GM18517 (cell line): ENCODE results near the gene PCDH9.

Source experiments
- ATAC-seq: cut with Tn5 transposase; IDR thresholded peaks from one replicate; pipeline ENCODE4 v1.9.1; 2021; ENCODE audit warnings: mild to moderate bottlenecking, moderate library complexity; ENCODE audit not compliant: unreplicated experiment

The PCDH9 gene

GRCh38 chr13:67167420-67167819 lies 62.7 kb downstream of the PCDH9 start:
- ATAC-seq: no peak

DNA sequence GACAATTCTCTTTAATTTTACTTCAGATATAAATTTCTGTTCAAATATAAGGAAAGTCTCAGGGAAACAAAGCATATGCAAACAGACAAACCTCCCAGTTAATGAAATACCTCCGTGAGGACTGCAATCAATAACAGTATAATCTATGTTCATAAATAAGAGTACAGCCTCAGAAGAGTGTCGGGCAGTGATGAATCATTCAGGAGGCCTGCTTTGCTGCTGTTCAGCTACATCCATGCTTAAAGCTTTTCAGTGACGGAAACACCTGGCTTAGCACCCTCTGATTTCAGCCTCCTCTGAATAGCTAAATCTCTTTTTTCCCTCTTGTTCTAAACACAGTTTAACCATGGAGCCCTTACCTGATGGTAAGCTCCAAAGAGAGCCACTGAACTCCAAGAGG lies 69.0 kb downstream of the PCDH9 start:
- no peak for ATAC-seq

DNA sequence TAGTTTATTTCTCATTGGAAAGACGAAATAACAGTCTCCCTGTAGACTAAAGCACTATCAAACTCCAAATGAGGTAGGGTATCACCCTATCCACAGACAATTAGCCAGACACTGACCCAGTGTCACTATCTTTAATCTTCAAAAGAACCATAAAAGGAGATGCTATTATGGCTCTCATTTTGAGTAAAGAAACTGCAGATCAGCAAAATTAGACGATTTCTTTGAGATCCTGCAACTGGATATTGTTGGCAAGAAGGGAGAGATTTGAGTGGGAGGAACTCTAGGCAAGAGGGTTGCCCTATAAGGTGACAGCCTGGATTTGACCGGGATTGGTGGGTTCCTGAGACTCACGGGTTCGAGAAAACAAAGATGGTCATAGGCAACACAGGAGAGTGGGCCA lies 71.2 kb downstream of the PCDH9 start:
- ATAC-seq: no peak

DNA sequence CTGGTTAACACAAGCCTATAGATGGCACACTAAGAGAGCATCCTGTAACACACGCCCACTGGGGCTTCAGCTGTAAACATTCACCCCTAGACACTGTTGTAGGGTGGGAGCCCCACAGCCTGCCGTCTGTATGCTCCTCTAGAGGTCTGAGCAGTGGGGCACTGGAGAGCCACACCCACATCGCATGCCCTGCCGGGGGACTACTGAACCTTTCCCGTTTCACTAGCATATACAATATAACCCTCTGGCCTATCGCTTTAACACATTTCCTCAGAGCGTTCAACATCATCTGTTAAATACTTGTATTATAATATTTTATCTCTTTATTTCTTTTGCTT lies 73.4 kb downstream of the PCDH9 start:
- ATAC-seq: no peak

DNA sequence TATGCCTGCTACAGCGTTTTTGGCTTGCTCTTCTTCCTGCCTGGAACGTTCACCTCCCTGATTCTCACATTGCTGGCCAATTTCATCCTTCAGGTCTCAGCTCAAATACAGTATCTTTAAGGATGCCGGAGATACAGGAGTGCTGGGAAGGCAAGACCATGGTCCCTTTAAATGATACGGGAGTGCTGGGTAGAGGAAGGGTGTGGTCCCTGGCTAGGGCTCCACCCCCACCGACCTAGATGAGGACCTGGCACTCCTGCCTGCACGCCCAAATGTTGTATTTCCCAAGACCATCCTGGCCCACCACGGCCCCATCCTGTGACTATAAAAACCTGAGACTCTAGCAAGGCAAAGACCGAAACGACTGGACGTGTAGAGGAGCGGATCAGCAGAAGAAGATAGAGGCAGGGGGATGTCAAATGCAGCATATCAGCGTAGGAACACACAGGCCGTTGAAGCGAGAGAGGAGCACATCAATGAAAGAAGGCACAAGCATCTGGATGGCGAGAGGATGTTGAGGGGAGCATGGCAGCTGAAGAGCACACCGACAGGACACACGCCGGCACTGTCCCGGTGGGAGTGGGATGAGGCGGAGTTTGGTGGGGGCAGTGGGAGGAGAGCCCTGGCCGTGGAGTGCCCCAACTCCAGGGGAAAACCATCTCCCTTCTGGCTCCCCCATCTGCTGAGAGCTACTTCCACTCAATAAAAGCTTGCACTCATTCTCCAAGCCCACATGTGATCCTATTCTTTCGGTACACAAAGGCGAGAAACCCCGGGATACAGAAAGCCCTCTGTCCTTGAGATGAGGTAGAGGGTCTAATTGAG lies 74.0 kb downstream of the PCDH9 start:
- ATAC-seq: no peak

GRCh38 chr13:67152085-67152484 lies 78.1 kb downstream of the PCDH9 start:
- ATAC-seq: no peak

GRCh38 chr13:67151652-67152051 lies 78.5 kb downstream of the PCDH9 start:
- ATAC-seq: no peak

GRCh38 chr13:67150608-67151007 lies 79.5 kb downstream of the PCDH9 start:
- no peak for ATAC-seq

DNA sequence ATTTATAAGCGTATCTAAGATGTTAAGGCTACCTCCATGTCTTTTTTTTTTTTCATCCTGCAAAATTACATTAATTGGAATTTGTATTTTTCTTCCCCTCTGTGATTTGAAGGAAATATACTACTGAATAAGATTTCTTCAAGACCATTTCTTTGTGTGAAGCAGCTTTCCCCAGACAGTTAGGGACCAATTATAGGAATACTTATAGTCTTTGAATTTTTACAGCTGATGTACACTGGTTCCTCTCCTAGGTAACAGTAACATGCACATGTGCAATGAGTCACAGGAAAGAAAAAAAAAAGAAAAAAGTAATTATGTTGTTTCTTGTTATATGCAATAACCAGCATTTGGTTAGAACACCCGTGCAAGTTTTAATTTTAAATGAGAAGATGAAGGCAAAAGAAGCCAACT lies 82.0 kb downstream of the PCDH9 start:
- no peak for ATAC-seq

GRCh38 chr13:67147342-67148133 lies 82.6 kb downstream of the PCDH9 start:
- ATAC-seq: no peak

DNA sequence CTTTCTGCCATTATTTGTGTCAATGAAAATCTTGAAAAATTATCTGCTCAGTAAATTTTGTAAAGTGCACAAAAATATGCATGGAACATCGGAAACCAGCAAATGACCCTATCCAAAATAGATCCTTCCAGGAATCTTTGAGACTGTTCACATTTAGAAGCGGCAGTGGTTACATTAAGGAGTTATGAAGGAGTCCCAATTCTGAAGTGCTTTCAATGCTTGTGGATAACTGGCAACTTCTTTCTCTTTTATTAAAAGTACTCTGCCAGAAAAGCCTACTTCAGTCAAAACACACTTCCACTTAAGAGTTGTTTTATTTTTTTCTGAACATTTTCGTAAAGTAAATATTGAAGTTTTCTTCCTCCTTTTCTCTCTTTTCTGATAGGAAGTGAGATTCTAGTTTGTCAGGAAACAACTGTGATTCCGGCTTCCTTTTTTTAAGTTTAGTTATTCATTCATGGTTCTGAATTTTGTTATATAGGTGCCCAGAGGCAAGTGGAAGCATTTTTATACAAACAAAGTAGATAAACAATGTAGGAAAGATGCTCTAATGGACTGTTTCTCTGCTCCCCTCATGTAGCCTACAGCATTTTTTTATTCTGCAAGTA lies 83.5 kb downstream of the PCDH9 start:
- no peak for ATAC-seq

DNA sequence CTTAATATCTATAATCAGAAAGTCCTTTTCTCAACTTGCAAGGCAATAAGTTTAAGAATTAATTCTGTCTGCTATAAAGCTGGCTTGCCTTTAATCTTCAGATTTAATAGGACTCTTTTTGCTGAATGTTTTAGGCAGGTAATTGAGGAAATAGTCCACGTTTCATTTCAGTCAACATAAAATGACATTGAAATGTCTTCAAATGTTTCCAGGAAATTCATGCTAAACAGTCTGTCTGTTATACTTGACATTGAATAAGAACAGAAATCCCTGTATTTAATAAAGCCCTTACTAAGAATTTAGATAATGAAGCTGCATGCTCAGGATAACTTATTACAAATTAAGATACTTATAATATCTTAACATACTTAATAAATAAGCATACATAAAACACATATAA lies 84.2 kb downstream of the PCDH9 start:
- no peak for ATAC-seq

DNA sequence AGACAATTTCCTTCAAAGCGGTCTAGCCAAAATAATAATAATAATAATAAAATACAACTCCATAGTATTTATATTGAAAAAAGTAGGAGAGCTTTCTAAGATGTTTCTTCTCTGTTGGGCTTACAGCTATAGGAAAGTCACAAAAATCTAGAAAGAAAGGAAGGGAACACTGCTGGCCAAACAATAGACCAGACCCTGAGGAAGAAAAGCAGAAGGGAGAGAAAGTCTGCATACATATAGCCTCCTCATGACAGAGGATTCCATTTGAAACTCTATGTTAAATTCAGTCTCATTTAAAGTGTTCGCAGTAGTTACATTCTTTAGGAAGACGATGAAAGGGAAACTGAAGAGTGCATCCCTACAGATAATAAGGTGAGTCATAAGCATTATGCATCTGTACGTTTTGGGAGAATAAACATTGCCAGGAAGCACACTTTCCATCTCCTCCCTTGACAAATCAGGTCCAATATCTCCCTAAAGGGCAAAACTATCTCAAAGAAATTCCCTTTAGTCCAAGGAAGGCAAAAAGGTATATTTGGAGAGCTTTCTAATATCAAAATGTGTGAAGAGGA lies 86.5 kb downstream of the PCDH9 start:
- no peak for ATAC-seq

GRCh38 chr13:67140006-67140405 lies 90.1 kb downstream of the PCDH9 start:
- no peak for ATAC-seq

DNA sequence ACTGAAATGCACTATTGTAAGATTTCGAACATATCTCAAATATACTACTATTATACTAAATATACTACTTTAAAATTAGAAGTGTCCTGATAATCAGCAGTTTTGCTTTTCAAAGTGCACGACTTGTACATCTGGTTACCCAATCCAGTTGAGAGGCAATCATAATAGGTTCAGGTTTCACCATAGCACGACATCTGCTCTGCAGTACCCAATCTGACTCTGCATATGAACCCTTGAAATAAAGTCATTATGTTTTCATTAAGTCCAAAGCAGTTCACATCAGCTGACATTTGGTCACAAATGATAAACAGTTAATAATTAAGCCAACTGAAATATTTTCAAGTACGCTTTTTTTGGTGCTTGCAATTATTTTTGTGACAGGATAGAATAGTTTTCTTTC lies 90.6 kb downstream of the PCDH9 start:
- no peak for ATAC-seq

DNA sequence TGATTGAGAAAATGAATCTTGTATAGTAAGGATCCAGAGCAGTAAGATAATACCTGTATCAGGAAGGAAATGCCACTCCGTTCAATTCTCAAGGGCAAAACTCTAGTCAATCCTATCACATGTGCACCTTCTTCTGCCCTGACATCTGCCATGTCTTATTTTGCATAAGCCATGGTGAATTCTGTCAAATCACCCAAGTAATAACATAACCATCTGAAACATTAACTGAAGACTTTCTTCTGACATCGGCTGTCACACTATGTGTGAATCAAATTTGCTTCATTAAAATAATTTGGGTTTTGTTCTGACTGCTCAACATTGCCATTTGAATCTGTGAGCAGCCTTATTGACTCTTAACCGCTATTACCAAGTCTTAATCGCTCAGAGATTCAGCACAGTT lies 91.2 kb downstream of the PCDH9 start:
- ATAC-seq: no peak

DNA sequence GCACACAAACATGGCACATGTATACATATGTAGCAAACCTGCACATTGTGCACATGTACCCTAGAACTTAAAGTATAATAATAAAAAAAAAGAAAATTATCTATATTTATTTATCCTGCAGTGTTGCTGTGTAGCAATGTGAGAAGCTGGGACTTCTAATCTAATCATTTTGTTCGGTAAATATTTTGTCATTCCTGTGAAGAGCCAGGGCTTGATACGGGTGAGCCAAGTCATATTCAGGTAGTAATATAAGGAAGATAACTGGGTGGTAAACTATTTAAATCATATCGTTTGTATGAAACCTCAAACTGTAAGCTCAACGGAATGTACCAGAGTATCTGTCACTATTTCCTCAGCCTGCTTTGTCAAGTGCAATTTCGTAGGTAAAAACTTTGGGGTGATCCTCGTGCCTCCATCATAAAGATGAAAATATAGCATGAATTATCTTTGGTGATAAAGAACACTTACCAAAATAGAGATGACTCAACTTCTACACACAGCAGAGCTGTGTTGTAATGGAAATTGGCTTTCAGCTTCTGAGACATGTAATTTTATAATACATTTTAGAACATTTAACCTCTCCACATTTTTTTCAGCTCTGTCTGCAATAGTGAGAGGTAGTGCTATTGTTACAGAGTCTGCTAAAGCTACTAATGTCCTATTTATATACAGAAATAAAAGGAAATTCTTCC lies 92.9 kb downstream of the PCDH9 start:
- no peak for ATAC-seq

DNA sequence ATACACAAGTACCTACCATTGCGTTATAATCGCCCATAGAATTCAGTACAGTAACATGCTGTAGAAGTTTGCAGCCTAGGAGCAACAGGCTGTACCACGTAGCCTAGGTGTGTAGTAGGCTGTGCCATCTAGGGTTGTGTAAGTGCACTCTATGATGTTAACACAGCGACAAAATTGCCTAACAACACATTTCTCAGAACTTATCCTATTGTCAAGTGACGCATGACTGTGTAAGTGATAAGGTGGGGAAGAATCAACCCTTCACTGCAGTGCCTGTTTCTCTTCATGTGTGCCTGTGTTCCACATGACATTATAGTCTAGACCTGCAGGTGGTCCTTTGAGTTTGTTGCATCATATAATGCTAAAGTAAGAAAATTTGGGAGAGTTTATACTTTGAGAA lies 94.0 kb downstream of the PCDH9 start:
- ATAC-seq: no peak

DNA sequence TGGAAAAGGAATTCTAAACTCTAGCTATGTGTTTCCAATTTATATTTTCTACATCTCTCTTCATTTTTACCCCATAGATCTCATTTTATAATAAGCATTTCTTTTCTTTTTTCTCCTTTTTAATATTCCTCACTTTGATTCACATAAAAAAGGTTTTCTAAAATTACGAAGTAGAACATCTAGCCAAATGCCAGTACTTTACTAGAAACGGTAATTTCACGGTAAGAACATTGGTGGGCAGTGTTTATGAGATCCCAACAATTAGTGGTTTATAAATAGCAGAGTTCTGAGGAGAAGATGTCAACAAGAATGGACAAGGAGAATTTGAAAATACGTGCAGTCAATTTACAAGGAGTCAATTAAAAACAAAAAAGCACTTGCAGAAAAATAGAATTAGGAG lies 94.8 kb downstream of the PCDH9 start:
- no peak for ATAC-seq

- no peak for ATAC-seq
Measured at GRCh38 chr13:67134417-67135129, 95.6 kb downstream of the PCDH9 start.
